WI38 (cell line): ENCODE measurements around the gene TGFBR3.

Experiments
- H3K4me3 ChIP-seq: 2 replicates; pipeline ENCODE4 v1.5.1; 2011; ENCODE audit warnings: low read depth, mild to moderate bottlenecking, control low read depth, low read length
- TF ChIP-seq, protein P1 (sequence below): IDR thresholded peaks from 2 replicates; pipeline ENCODE4 v1.5.1; 2012; ENCODE audit warnings: low read depth, mild to moderate bottlenecking, control low read depth, low read length

The TGFBR3 gene

DNA sequence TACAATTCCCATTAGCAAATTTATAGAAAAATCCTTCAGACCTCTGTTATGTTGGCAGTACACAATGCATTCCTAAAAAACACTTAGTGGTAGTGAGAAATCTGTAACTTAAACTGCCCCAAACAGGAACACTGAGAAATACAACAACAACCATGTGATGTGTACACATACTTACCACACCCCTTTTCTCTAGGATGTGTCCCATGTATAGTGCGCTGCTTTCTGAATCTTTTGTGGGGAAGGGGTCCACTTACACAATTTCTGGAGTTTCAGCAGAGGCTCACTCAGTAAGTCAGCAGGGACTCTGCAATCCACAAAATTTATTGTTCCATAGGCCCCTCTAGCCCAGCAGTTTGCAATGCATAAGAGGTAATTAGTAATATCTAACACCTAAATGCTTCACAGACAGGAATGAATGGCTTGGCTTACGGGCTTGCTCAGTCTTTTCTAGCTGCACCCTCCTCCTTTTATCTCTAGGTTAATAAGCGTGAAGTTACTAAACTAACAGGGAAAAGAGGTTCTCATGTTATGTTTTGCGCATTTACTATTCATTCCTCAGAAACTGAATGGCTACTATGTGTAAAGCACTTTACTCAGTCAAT lies 115.2 kb downstream of the TGFBR3 start:
- TF ChIP-seq, protein P1, sequence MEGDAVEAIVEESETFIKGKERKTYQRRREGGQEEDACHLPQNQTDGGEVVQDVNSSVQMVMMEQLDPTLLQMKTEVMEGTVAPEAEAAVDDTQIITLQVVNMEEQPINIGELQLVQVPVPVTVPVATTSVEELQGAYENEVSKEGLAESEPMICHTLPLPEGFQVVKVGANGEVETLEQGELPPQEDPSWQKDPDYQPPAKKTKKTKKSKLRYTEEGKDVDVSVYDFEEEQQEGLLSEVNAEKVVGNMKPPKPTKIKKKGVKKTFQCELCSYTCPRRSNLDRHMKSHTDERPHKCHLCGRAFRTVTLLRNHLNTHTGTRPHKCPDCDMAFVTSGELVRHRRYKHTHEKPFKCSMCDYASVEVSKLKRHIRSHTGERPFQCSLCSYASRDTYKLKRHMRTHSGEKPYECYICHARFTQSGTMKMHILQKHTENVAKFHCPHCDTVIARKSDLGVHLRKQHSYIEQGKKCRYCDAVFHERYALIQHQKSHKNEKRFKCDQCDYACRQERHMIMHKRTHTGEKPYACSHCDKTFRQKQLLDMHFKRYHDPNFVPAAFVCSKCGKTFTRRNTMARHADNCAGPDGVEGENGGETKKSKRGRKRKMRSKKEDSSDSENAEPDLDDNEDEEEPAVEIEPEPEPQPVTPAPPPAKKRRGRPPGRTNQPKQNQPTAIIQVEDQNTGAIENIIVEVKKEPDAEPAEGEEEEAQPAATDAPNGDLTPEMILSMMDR, result no peak
- H3K4me3 ChIP-seq, result no peak overlapping the region

DNA sequence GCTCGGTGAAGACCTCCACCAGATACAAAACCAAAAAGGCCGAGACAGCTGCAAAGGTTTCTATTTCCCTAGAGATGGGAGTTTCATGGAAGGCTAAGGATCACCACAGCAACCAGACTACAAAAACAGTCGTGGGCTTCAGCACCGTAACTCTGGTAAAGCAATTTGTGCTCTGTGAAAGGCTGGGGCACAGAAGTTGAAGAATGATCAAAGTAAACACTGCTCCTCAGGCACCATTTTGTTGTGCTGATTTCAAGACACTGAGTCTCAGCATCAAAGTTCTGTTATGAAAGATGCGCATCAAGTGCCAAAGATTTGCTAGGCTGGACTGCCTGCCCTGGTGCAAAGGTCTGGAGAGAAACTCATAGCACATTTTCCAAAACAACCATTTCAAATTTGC lies 116.2 kb downstream of the TGFBR3 start:
- TF ChIP-seq, protein P1, result no peak
- no peak overlapping the region for H3K4me3 ChIP-seq

DNA sequence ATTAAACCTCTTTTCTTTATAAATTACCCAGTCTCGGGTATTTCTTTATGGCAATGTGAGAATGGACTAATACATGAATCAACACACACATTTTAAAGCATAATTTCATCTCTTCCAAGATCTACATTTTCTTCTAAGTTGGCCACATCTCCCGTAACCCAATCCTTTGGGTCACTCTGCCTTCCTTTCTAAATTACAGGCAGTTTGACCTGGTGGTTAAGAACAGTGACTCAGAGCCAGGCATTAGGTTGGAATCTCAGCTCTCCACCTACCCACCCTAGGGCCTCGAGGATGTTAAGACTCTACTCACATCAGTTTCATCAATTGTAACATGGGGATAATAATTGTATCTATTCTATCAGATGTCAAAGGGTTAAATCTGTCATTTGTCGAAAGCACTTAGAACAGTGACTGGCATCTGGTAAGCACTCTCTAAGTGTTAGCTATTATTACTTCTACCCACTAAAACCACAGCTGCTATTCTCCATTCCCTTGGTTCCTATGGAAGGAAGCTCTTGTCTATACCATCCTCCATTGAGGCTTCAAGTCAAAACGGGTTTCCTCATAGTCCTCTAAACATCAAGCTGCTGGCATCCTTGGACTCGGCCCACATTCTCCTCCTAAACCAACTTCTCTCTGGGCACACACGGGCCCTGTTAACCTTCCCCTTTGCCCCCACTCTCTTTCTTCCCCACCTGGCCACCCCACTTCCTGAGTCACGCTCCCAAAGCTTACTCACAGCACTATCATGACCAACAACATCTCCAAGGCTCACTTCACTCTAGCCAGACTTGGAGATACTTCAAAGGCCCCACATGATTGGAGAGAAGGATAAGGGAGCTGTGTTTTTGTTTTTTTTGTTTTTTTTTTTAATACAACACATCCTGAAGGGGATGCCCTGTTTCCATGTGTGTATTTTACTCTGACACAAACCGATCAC lies 116.9 kb downstream of the TGFBR3 start:
- no peak overlapping the region for H3K4me3 ChIP-seq
- TF ChIP-seq, protein P1, result no peak

- TF ChIP-seq, protein P1, result no peak
Measured at GRCh38 chr1:91768120-91768519, 117.8 kb downstream of the TGFBR3 start.

DNA sequence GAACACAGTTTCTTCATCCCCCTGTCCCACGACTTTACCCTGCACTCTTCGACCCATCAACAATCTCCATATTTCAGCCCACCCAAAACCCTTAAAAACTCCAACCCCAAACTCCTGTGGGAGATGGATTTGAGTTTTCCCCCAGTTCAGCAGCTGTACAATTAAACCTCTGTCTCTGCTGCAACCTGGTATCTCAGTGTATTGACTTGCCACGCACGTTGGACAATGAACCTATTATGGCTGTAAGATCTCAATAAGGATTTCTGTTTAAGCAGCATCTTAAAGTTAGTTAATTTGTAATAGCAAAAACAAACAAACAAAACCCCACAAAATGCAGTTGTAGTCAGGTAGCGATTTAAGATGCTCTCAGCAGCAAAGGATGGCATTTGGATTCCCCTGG lies 119.1 kb downstream of the TGFBR3 start:
- TF ChIP-seq, protein P1, result no peak
- H3K4me3 ChIP-seq, result no peak overlapping the region

More at GRCh38 chr1:91768120-91768519, 117.8 kb downstream of the TGFBR3 start:
- no peak overlapping the region for H3K4me3 ChIP-seq

GRCh38 chr1:91765880-91766443 lies 120.0 kb downstream of the TGFBR3 start:
- H3K4me3 ChIP-seq, result no peak overlapping the region
- TF ChIP-seq, protein P1, result no peak

GRCh38 chr1:91765293-91765692 lies 120.7 kb downstream of the TGFBR3 start:
- H3K4me3 ChIP-seq, result no peak overlapping the region
- TF ChIP-seq, protein P1, result no peak
